ENCODE measurements around the gene P2RY6.

The P2RY6 gene

GRCh38 chr11:73314117-73314961 lies 42.2 kb downstream of the P2RY6 start:
- in situ Hi-C loops (cut with MboI; ENCODE audit: low sequenced_read_pairs): no loop called here

GRCh38 chr11:73315293-73316020 lies 43.3 kb downstream of the P2RY6 start:
- in situ Hi-C loops (cut with MboI; ENCODE audit: low sequenced_read_pairs): no loop called here

GRCh38 chr11:73316422-73316821 lies 44.3 kb downstream of the P2RY6 start:
- in situ Hi-C loops (cut with MboI; ENCODE audit: low sequenced_read_pairs): no loop called here

- in situ Hi-C loops (cut with MboI; ENCODE audit: low sequenced_read_pairs): no loop called here
Measured at GRCh38 chr11:73317373-73317772, 45.2 kb downstream of the P2RY6 start.

- in situ Hi-C loops (cut with MboI; ENCODE audit: low sequenced_read_pairs): no loop called here
Measured at GRCh38 chr11:73317803-73318202, 45.7 kb downstream of the P2RY6 start.

- in situ Hi-C loops (cut with MboI; ENCODE audit: low sequenced_read_pairs): no loop called here
Measured at GRCh38 chr11:73318501-73319011, 46.4 kb downstream of the P2RY6 start.

- in situ Hi-C loops (cut with MboI; ENCODE audit: low sequenced_read_pairs): no loop called here
Measured at GRCh38 chr11:73320763-73321603, 48.8 kb downstream of the P2RY6 start.

- in situ Hi-C loops (cut with MboI; ENCODE audit: low sequenced_read_pairs): no loop called here
Measured at GRCh38 chr11:73321604-73322381, 49.7 kb downstream of the P2RY6 start.

GRCh38 chr11:73322382-73323306 lies 50.5 kb downstream of the P2RY6 start:
- in situ Hi-C loops (cut with MboI; ENCODE audit: low sequenced_read_pairs): no loop called here

- in situ Hi-C loops (cut with MboI; ENCODE audit: low sequenced_read_pairs): no loop called here
Measured at GRCh38 chr11:73323464-73323863, 51.3 kb downstream of the P2RY6 start.

- in situ Hi-C loops (cut with MboI; ENCODE audit: low sequenced_read_pairs): no loop called here
Measured at GRCh38 chr11:73324116-73324515, 52.0 kb downstream of the P2RY6 start.

- in situ Hi-C loops (cut with MboI; ENCODE audit: low sequenced_read_pairs): no loop called here
Measured at GRCh38 chr11:73324665-73325035, 52.5 kb downstream of the P2RY6 start.

GRCh38 chr11:73325036-73325981 lies 53.2 kb downstream of the P2RY6 start:
- in situ Hi-C loops (cut with MboI; ENCODE audit: low sequenced_read_pairs): no loop called here

GRCh38 chr11:73326929-73327811 lies 55.0 kb downstream of the P2RY6 start:
- in situ Hi-C loops (cut with MboI; ENCODE audit: low sequenced_read_pairs): no loop called here

- in situ Hi-C loops (cut with MboI; ENCODE audit: low sequenced_read_pairs): no loop called here
Measured at GRCh38 chr11:73327812-73328364, 55.8 kb downstream of the P2RY6 start.

- in situ Hi-C loops (cut with MboI; ENCODE audit: low sequenced_read_pairs): no loop called here
Measured at GRCh38 chr11:73330569-73331093, 58.5 kb downstream of the P2RY6 start.
